TTC549 (cell line): ENCODE data around the gene TMEM135.
"Not testable (repeated sequence)": the region's sequence is repeated elsewhere in the genome, so short reads cannot be mapped to it uniquely, and the experiment has no call there.

Experiments used
- FAIRE-seq: peaks from 2 replicates; lab custom pipeline; 2012; peaks lifted over from hg19 to GRCh38; lab: Jason Lieb, UNC

TMEM135 gene

DNA sequence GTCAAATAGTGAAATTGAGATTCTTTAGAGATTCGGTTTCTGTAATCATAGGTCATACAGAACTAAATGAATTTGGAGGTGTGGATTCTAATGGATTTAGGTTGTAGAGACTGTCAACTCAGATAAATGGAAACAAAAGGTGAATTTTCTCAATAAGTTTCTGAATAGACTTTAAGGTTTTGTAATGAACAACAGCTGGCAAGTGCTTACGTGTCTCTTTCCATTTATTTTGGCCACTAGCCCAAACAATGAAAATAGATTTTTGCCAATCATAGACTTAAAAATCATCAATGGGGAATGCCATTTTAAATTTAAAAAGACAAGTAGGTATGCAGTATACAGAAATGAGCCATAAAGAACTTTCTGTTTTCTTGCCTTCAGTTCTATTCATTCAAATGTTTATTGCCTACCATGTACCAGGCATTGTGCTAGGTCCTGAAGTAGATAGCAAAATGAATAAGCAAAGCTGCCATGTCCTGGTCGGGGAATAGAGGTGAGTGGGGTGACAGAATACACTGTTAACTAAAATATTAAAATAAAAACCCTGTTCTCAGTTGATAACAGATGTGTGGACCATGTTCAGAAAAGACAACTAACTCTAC is 16.9 kb upstream of the TMEM135 start:
- no peak for FAIRE-seq

- FAIRE-seq, result no peak
Observed at GRCh38 chr11:87022254-87022653, 15.5 kb upstream of the TMEM135 start.

GRCh38 chr11:87022738-87023137 is 15.0 kb upstream of the TMEM135 start:
- FAIRE-seq, result no peak

DNA sequence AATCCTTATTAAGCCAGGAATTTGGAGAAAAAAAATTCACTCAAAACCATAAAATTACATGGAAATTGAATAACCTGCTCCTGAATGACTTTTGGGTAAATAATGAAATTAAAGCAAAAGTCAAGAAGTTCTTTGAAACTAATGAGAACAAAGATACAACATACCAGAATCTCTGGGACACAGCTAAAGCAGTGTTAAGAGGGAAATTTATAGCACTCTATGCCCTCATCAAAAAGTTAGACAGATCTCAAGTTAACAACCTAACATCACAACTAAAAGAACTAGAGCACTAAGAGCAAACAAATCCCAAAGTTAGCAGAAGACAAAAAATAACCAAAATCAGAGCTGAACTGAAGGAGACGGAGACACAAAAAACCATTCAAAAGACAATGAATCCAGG is 11.3 kb upstream of the TMEM135 start:
- FAIRE-seq, result not testable (repeated sequence)

- no peak for FAIRE-seq
Observed at GRCh38 chr11:87030458-87031054, 7.2 kb upstream of the TMEM135 start.

DNA sequence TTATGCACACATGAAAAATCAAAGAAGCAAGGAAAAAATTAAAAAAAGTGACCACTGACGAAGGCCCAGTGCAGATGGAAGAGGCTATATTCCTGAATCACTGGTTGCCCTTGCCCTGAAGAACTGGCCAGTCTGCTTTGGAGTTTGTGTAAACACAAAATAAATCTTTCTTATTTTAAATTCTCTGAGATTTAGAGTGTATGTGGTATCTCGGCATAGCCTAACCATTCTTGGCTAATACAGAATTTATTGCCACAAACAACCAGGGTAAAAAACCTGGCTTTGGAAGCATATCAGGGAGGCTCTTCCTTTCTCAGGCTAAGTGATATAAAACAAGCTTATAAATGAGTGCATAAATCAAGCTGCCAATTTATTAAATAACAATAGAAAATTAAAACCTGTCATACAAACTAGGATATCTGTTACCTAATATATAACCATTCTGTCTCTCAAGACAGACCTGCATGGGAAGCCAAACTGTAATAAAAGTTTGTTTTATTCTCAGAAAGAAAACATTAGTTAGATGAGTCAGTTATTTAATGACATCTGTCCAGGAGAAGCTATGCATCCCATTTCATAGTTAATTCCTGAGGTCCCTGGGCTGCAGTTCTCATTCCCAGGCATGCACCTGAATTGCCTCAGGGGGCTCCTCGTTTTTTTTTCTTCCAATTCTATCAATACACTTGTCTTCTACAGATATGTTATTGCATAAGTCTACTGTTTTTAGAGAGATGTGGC is 6.1 kb upstream of the TMEM135 start:
- no peak for FAIRE-seq

GRCh38 chr11:87033561-87033960 is 4.2 kb upstream of the TMEM135 start:
- FAIRE-seq, result no peak

DNA sequence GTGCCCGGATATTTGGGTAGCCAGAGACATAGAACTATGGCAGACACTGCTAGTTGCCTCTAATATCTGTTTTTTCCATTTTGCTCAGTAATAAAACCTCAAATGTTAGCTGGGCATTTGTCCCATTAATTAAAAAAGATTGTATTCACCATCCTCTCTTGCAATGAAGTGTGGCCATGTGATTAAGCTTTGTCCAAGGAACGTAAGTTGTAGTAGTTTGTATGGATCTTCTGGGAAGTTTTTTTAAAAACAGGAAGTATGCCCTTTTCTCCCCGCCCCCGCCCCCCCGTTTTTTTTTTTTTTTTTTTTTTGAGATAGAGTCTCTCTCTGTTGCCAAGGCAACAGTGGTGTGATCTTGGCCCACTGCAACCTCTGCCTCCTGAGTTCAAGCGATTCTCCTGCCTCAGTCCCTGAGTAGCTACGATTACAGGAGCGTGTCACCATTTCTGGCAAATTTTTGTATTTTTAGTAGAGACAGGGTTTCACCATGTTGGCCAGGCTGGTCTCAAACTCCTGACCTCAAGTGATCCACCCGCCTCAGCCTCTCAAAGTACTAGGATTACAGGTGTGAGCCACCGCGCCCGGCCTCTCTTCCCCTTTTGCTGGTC is 1.7 kb upstream of the TMEM135 start:
- FAIRE-seq, result no peak

- no peak for FAIRE-seq
Observed at GRCh38 chr11:87036756-87037449, 831 bp upstream of the TMEM135 start.

GRCh38 chr11:87038235-87038977 is 672 bp downstream of the TMEM135 start:
- FAIRE-seq, result no peak

- no peak for FAIRE-seq
Observed at GRCh38 chr11:87039371-87039770, 1.6 kb downstream of the TMEM135 start.

DNA sequence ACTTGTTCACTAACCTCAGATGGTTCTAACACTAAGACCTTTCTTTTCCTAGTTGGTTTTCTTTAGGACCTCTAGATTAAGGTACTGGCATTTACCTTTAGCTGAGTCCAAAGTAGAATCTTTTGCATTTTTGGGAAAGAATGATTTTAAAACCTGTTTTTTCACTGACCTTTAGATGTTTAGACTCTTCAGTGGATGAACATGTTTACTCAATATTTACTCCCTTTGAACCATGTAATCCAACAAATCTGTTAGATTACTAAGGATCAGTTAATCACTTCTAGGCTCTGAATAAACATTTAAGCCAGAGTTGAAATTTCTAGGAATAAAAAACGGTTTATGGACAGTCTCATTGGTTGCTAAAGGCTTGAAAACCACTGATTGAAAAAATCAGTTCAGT is 6.2 kb downstream of the TMEM135 start:
- FAIRE-seq, result no peak

DNA sequence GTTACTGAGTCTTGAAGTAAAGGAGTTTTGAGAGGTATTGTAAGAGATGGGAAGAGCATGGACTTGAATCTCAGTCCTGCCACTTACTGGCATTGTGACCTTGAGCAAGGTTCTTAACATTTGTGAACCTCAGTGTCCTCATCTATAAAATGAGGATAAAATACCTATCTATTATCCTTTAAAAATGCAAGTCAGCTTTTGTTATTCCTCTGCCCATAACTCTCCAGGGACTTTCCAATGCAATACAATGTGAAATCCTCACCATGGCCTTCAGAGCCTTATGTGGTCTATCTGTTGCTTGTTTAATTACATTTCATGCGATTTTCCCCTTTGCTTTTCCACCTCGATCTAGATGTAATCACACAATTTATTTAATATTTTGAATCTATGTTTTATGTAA is 9.1 kb downstream of the TMEM135 start:
- no peak for FAIRE-seq

GRCh38 chr11:87056091-87056490 is 18.4 kb downstream of the TMEM135 start:
- FAIRE-seq, result no peak

- FAIRE-seq, result no peak
Observed at GRCh38 chr11:87057749-87058148, 20.0 kb downstream of the TMEM135 start.

DNA sequence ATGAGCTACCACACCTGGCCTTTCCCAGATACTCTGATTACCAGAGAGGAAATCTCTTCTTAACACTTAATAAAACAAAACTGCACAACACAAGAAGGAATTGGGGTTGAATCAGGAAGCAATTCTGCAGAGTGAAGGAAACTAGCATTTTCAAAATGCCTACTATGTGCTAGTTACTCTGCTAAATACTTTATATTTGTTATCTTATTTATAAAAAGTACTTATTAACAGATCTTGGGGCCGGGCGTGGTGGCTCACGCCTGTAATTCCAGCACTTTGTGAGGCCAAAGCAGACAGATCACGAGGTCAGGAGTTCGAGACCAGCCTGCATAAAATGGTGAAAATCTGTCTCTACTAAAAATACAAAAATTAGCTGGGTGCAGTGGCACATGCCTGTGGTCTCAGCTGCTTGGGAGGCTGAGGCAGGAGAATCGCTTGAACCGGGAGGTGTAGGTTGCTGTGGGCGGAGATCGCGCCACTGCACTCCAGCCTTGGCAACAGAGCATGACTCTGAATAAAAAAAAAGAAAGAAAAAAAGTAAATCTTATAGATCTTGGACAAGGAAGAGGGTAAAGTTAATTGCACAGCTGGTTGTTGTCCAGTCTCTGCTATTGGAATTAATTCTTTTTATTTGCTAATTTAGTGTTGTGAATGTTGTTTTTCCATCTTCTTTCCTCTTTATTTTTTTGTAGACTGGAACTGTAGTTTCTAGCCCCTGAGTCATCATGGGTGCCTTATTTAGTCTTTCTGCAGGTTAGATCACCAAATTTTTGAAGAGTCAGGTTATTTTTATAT is 22.1 kb downstream of the TMEM135 start:
- no peak for FAIRE-seq

DNA sequence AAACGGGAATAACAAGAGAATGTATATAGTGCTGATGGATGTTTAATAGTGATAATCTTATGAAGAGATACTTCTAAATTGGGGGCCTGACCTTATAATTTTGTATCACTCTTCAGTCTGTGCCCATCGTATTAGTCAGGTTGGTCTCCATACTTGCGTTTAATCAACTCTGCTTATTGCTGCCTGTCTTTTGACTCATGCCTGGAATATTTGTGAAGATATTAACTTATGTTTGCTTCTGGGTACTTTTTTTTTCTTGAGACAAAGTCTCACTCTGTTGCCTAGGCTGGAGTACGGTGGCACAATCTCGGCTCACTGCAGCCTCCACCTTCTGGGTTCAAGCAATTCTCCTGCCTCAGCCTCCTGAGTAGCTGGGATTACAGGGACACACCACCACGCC is 24.0 kb downstream of the TMEM135 start:
- no peak for FAIRE-seq

GRCh38 chr11:87063982-87064381 is 26.2 kb downstream of the TMEM135 start:
- no peak for FAIRE-seq

DNA sequence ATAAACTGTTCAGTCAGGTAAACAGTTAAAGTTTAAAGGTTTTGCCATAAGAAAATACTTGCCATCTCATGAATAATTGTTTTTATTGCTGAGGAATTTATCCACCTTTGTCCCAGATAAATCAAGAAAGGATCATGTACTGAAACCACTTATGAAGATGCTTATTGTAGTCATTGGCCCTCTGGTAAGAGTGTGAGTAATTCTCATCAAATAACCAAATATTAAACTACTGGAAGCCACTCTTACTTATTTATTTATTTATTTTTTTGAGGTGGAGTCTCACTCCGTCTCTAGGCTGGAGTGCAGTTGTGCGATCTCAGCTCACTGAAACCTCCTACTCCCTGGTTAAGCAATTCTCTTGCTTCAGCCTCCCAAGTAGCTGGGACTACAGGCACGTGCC is 35.1 kb downstream of the TMEM135 start:
- no peak for FAIRE-seq

- no peak for FAIRE-seq
Observed at GRCh38 chr11:87076260-87076783, 38.6 kb downstream of the TMEM135 start.

GRCh38 chr11:87076874-87077429 is 39.2 kb downstream of the TMEM135 start:
- FAIRE-seq, result no peak
